HepG2 (cell line): Measurements from ENCODE around the gene KLRG1. TPM values are rescaled to one million over a fixed set of nuclear protein-coding genes. Genes with fewer than 3 reads are reported as not detected.

Source experiments
- ATAC-seq: fragments of 200-7000 bp; cut with Tn5 transposase; 3 replicates; pipeline ENCODE4 v1.9.1; 2020; ENCODE audit warnings: mild to moderate bottlenecking, moderate library complexity
- BruUV-seq: library from RNA; stranded (reverse); fragments of 400-500 nt; replicated peaks from 2 replicates; lab custom pipeline; 2021; lab: Mats Ljungman, UMichigan
- CTCF ChIA-PET: fragments of 300-600 bp; formaldehyde crosslinking; extraction: SDS; loops from one replicate; lab custom pipeline; 2021; ENCODE audit warnings: low total read pairs, inconsistent platforms, low intra/inter-chr PET ratio; lab: Yijun Ruan, JAX
- POLR2A ChIA-PET: fragments of 350-600 bp; sonication (Branson Sonifier 250); formaldehyde crosslinking; loops from one replicate; lab custom pipeline; 2020; ENCODE audit warnings: antibody characterized with exemption, inconsistent platforms; lab: Yijun Ruan, JAX
- DNase-seq: peaks from one replicate; pipeline ENCODE4 v3.0.0-alpha.2; 2015; ENCODE audit warnings: low spot score
- FAIRE-seq: peaks from 3 replicates; lab custom pipeline; 2011; peaks lifted over from hg19 to GRCh38; lab: Jason Lieb, UNC
- H2AFZ ChIP-seq: one replicate; pipeline ENCODE4 v1.6.1; 2011; ENCODE audit warnings: low read length, inconsistent platforms
- H3K27ac ChIP-seq: fragments of 300-600 bp; 3 replicates; pipeline ENCODE4 v1.8.0; 2011; ENCODE audit warnings: mixed run types, mild to moderate bottlenecking, mixed read lengths, low read length, inconsistent platforms; ENCODE audit not compliant: insufficient read depth; ENCODE audit errors: extremely low read length
- H3K27me3 ChIP-seq, 2 experiments: fragments of 200-600 bp in 1 of 2; 2 replicates in 1 of 2; 3 replicates in 1 of 2; pipeline versions ENCODE4 v1.6.0 to v1.8.0; 2011; ENCODE audit warnings: low read length in 2 of 2, mild to moderate bottlenecking in 2 of 2, moderate library complexity in 2 of 2, inconsistent platforms in 1 of 2; ENCODE audit not compliant: insufficient read depth in 2 of 2, control insufficient read depth in 1 of 2
- H3K36me3 ChIP-seq, 2 experiments: fragments of 200-600 bp in 1 of 2; replicated peaks in 1 of 2; 2 replicates in 1 of 2; 3 replicates in 1 of 2; pipeline versions ENCODE4 v1.5.1 to v1.8.0; 2011; ENCODE audit warnings: low read length in 2 of 2, inconsistent platforms in 1 of 2; ENCODE audit not compliant: insufficient read depth in 2 of 2, control insufficient read depth in 1 of 2
- H3K4me1 ChIP-seq: 2 replicates; pipeline ENCODE4 v1.5.1; 2012; ENCODE audit warnings: low read length, inconsistent platforms; ENCODE audit not compliant: insufficient read depth
- H3K4me2 ChIP-seq: 2 replicates; pipeline ENCODE4 v1.6.0; 2011; ENCODE audit warnings: low read depth, low read length, inconsistent platforms
- H3K4me3 ChIP-seq, 3 experiments: fragments of 200-600 bp in 1 of 3; sonication (generic), shearing (Covaris generic) in 1 of 3; replicated peaks in 1 of 3; 2 replicates each; pipeline ENCODE4 v1.5.1; 2011 to 2016; ENCODE audit warnings: low read length in 3 of 3, inconsistent platforms in 2 of 3, low read depth in 2 of 3, mild to moderate bottlenecking in 2 of 3, control low read depth in 1 of 3, mixed read lengths in 1 of 3; ENCODE audit not compliant: insufficient read depth in 1 of 3
- H3K79me2 ChIP-seq: one replicate; pipeline ENCODE4 v1.6.1; 2011; ENCODE audit warnings: low read length, inconsistent platforms; ENCODE audit not compliant: insufficient read depth
- H3K9ac ChIP-seq: 2 replicates; pipeline ENCODE4 v1.6.0; 2011; ENCODE audit warnings: mild to moderate bottlenecking, low read depth, low read length, inconsistent platforms; ENCODE audit not compliant: insufficient read depth
- H3K9me3 ChIP-seq: 2 replicates; pipeline ENCODE4 v1.5.1; 2012; ENCODE audit warnings: mild to moderate bottlenecking, low read length
- H4K20me1 ChIP-seq: 2 replicates; pipeline ENCODE4 v1.6.0; 2011; ENCODE audit warnings: inconsistent platforms, mild to moderate bottlenecking, low read length, moderate library complexity; ENCODE audit not compliant: insufficient read depth
- ATF7-NPFF ChIP-seq: sonication (generic); formaldehyde crosslinking; IDR thresholded peaks from 2 replicates; pipeline ENCODE4 v1.8.1; 2023; ENCODE audit warnings: mild to moderate bottlenecking, low read depth, missing genetic modification reagents, moderate library complexity
- KAT8 ChIP-seq: IDR thresholded peaks from 2 replicates; pipeline ENCODE4 v1.6.1; 2016; ENCODE audit warnings: missing genetic modification reagents, missing compliant biosample characterization
- KLF6 ChIP-seq: IDR thresholded peaks from 2 replicates; pipeline ENCODE4 v1.8.0; 2016; ENCODE audit warnings: missing biosample characterization, missing genetic modification reagents
- POGK ChIP-seq: sonication (generic); formaldehyde crosslinking; conservative IDR thresholded peaks from 2 replicates; pipeline ENCODE4 v1.8.0; 2022; ENCODE audit warnings: mild to moderate bottlenecking, moderate library complexity, missing genetic modification reagents
- YY1 ChIP-seq: IDR thresholded peaks from 2 replicates; pipeline ENCODE4 v1.6.1; 2011; ENCODE audit warnings: low read length, low read depth, moderate library complexity, mild to moderate bottlenecking; ENCODE audit not compliant: insufficient read depth, insufficient replicate concordance
- ZBTB40 ChIP-seq, 2 experiments: fragments of 450-650 bp in 1 of 2; sonication (generic) in 1 of 2; formaldehyde crosslinking in 1 of 2; IDR thresholded peaks; 2 replicates each; pipeline versions ENCODE4 v1.6.1 to v1.8.0; 2016 to 2022; ENCODE audit warnings: antibody characterized with exemption in 1 of 2, mild to moderate bottlenecking in 1 of 2, missing genetic modification reagents in 1 of 2
- ZNF589 ChIP-seq: sonication (generic); formaldehyde crosslinking; conservative IDR thresholded peaks from 2 replicates; pipeline ENCODE4 v1.8.0; 2022; ENCODE audit warnings: mild to moderate bottlenecking, moderate library complexity, missing genetic modification reagents
- ZNF674 ChIP-seq: sonication (generic); formaldehyde crosslinking; IDR thresholded peaks from 2 replicates; pipeline ENCODE4 v1.5.0; 2020; ENCODE audit warnings: low read depth, mild to moderate bottlenecking, missing genetic modification reagents
- WGBS: methylation state at CpG from one replicate; pipeline ENCODE4 v1.1.6; 2017; ENCODE audit warnings: low lambda C conversion rate; 5-methylcytosine and 5-hydroxymethylcytosine counted together
- in situ Hi-C: cut with HindIII; loops from 2 replicates; pipeline ENCODE4 v1.10.0; 2017; ENCODE audit warnings: low pct_unique_long_range_greater_than_20kb; ENCODE audit not compliant: extremely low pct_ligation_motif_present
- intact Hi-C: fragments of 100-400 bp; cut with micrococcal nuclease; formaldehyde crosslinking; loops from one replicate; pipeline ENCODE4 v1.10.0; 2022; ENCODE audit not compliant: unreplicated experiment
- polyA plus RNA-seq, 8 experiments: library from polyadenylated mRNA; depleted of rRNA in 3 of 8; stranded (reverse) in 7 of 8; unstranded in 1 of 8; fragments of >200 nt; fragmentation: Illumina TruSeq in 4 of 8; extraction: Trizol in 4 of 8; gene quantifications; 2 replicates each; pipeline versions ENCODE4 v1.2.1 to v1.2.3, GENCODE V29; 2011 to 2016; ENCODE audit warnings: low read depth in 4 of 8, missing spikeins in 1 of 8, mixed read lengths in 1 of 8; ENCODE audit not compliant: insufficient read depth in 1 of 8
- total RNA-seq, 5 experiments: library from RNA; depleted of rRNA; stranded (reverse); fragments of >200 nt; fragmentation: Illumina TruSeq; extraction: Trizol; gene quantifications; 2 replicates each; pipeline ENCODE4 v1.2.3, GENCODE V29; 2016; ENCODE audit warnings: low read depth in 1 of 5
- TF ChIP-seq, protein P1 (sequence below): sonication (generic); formaldehyde crosslinking; IDR thresholded peaks from 2 replicates; pipeline ENCODE4 v1.4.0; 2020; ENCODE audit warnings: low read depth, missing genetic modification reagents

KLRG1 gene
- total and polyA plus RNA-seq, 2 of the 13 experiments (the other 11 are each of a cell fraction or from before 2014, with no cell fraction given), result 1.2 to 1.7 TPM

GRCh38 chr12:9048930-9049329 is 59.6 kb downstream of the KLRG1 start:
- Histone ChIP-seq H4K20me1 (no peaks in the 10 kb centered on the region), H3K36me3 (no peaks in the 10 kb centered on the region), H3K27me3 (peaks cover 0 to 16% of the 10 kb centered on the region in 2 experiments; a peak in 4 of 5 replicates), H2AFZ (no peak overlapping the region), H3K27ac (no peak overlapping the region), H3K79me2 (no peaks in the 10 kb centered on the region), H3K9me3 (no peaks in the 10 kb centered on the region), H3K4me2 (no peak overlapping the region), H3K4me3 (no peak overlapping the region), H3K9ac (no peak overlapping the region), H3K4me1 (no peaks in the 10 kb centered on the region)
- DNase-seq, result no peak
- POLR2A ChIA-PET, result no interaction called here
- CTCF ChIA-PET, result interaction anchor here (1.1 to 2.9 kb wide), 2 partner anchors 10 to 367 kb away, joined by 3 to 15 read pairs; no protein-coding TSS in a partner anchor
- BruUV-seq, result no TSS peak
- 100% methylated on average over 2 of the region's 2 CpGs for WGBS
- ATAC-seq, result no peak
- in situ Hi-C loops (loop anchor here (25.0 kb wide), 1 partner anchor 112 kb away; the partner anchor contains the start of gene M6PR), intact Hi-C loops (loop anchor here (2.0 kb wide), 1 partner anchor 366 kb away; no protein-coding TSS in a partner anchor)
- FAIRE-seq, result no peak
- TF ChIP-seq, protein P1, sequence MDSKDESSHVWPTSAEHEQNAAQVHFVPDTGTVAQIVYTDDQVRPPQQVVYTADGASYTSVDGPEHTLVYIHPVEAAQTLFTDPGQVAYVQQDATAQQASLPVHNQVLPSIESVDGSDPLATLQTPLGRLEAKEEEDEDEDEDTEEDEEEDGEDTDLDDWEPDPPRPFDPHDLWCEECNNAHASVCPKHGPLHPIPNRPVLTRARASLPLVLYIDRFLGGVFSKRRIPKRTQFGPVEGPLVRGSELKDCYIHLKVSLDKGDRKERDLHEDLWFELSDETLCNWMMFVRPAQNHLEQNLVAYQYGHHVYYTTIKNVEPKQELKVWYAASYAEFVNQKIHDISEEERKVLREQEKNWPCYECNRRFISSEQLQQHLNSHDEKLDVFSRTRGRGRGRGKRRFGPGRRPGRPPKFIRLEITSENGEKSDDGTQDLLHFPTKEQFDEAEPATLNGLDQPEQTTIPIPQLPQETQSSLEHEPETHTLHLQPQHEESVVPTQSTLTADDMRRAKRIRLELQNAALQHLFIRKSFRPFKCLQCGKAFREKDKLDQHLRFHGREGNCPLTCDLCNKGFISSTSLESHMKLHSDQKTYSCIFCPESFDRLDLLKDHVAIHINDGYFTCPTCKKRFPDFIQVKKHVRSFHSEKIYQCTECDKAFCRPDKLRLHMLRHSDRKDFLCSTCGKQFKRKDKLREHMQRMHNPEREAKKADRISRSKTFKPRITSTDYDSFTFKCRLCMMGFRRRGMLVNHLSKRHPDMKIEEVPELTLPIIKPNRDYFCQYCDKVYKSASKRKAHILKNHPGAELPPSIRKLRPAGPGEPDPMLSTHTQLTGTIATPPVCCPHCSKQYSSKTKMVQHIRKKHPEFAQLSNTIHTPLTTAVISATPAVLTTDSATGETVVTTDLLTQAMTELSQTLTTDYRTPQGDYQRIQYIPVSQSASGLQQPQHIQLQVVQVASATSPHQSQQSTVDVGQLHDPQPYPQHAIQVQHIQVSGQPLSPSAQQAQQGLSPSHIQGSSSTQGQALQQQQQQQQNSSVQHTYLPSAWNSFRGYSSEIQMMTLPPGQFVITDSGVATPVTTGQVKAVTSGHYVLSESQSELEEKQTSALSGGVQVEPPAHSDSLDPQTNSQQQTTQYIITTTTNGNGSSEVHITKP (CRISPR knock-in tag), result no peak
- TF ChIP-seq YY1 (no peak), KLF6 (CRISPR knock-in tag) (no peak), KAT8 (CRISPR knock-in tag) (no peak), ZNF589 (CRISPR knock-in tag) (no peak), POGK (CRISPR knock-in tag) (no peak), ATF7-NPFF (no peak), ZBTB40 (IDR thresholded peaks at IDR 0.05) (no peak), ZBTB40 (CRISPR knock-in tag; IDR thresholded peaks at IDR 0.05) (no peak), ZNF674 (CRISPR knock-in tag) (no peak)
